Mammary epithelial cell (primary cell): ENCODE data around the gene SURF4.

Experiments
- CTCF ChIP-seq, 2 donors: IDR thresholded peaks in 1 of 2; conservative IDR thresholded peaks in 1 of 2; 2 replicates each; pipeline ENCODE4 v1.5.1; 2011 to 2012; ENCODE audit warnings: inconsistent platforms in 2 of 2, low read length in 2 of 2, mild to moderate bottlenecking in 2 of 2, control low read depth in 1 of 2, low read depth in 1 of 2; ENCODE audit not compliant: insufficient read depth in 1 of 2; ENCODE audit errors: extremely low read depth in 1 of 2
- EZH2 ChIP-seq: IDR thresholded peaks from 2 replicates; pipeline ENCODE4 v1.6.1; 2012; ENCODE audit warnings: low read length, inconsistent platforms, borderline replicate concordance

GRCh38 chr9:133378408-133378962 lies 2.6 kb upstream of the SURF4 start:
- TF ChIP-seq CTCF (conservative IDR thresholded peaks at IDR 0.05 in 1 of 2, IDR thresholded peaks at IDR 0.05 in 1 of 2; ENCODE audit: extremely low read depth in 1 of 2, insufficient read depth in 1 of 2, low read depth in 1 of 2, low read length in 2 of 2) (no peak), EZH2 (no peak)
